ENCODE data around the gene ARL4D. TPM values are rescaled to one million over a fixed set of nuclear protein-coding genes. Genes with fewer than 3 reads are reported as not detected.

Gene ARL4D
- total RNA-seq, 1 donor from 2014 or later, result 35.6 TPM

DNA sequence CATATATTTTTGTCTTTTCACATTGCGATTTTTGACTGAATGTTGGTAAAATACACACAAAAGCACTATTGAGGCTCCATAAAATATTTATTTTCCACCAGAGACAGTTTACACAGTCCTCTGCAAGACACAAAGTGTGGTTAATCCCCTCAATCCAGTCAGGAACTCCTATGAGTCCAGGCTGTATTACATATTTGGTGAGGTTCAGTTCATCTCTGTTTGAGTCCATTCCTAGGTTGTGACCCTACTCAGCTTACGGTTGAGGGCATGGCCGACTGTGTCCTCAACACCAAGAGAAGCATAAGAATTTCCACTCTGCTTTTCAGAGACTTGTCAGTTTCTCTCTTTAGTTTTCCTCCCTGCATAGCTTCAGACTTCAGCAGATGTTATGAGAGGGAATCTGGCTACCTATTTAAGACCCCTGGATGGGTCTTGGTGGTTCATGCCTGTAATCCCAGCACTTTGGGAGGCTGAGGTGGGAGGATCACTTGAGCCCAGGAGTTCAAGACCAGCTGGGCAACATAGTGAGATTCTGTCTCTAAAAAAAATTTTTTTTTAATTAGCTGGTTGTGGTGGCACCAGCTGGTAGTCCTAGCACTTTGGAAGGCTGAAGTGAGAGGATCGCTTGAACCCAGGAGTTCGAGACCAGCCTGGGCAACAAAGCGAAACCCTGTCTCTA, 25.1 kb downstream of the ARL4D start:
- H3K4me3 ChIP-seq, result no peak overlapping the region
- H3K9me3 ChIP-seq, result no peaks in the 10 kb centered on the region
- intact Hi-C loops (cut with DNase I), result no loop called here
- H3K27ac ChIP-seq, result no peak overlapping the region
- H3K27me3 ChIP-seq, result no peaks in the 10 kb centered on the region
- H3K36me3 ChIP-seq, result no peaks in the 10 kb centered on the region
- TF ChIP-seq, protein P1, sequence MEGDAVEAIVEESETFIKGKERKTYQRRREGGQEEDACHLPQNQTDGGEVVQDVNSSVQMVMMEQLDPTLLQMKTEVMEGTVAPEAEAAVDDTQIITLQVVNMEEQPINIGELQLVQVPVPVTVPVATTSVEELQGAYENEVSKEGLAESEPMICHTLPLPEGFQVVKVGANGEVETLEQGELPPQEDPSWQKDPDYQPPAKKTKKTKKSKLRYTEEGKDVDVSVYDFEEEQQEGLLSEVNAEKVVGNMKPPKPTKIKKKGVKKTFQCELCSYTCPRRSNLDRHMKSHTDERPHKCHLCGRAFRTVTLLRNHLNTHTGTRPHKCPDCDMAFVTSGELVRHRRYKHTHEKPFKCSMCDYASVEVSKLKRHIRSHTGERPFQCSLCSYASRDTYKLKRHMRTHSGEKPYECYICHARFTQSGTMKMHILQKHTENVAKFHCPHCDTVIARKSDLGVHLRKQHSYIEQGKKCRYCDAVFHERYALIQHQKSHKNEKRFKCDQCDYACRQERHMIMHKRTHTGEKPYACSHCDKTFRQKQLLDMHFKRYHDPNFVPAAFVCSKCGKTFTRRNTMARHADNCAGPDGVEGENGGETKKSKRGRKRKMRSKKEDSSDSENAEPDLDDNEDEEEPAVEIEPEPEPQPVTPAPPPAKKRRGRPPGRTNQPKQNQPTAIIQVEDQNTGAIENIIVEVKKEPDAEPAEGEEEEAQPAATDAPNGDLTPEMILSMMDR (IDR thresholded peaks at IDR 0.05), result no peak
- TF ChIP-seq POLR2AphosphoS5 (IDR thresholded peaks at IDR 0.05; ENCODE audit: insufficient read depth in 1 of 2, low read depth in 1 of 2) (no peak), POLR2A (IDR thresholded peaks at IDR 0.05) (no peak)
- no peak for DNase-seq (ENCODE audit: extremely low spot score in 2 of 2)
- peaks cover 12% of the 10 kb centered on the region for H3K4me1 ChIP-seq

DNA sequence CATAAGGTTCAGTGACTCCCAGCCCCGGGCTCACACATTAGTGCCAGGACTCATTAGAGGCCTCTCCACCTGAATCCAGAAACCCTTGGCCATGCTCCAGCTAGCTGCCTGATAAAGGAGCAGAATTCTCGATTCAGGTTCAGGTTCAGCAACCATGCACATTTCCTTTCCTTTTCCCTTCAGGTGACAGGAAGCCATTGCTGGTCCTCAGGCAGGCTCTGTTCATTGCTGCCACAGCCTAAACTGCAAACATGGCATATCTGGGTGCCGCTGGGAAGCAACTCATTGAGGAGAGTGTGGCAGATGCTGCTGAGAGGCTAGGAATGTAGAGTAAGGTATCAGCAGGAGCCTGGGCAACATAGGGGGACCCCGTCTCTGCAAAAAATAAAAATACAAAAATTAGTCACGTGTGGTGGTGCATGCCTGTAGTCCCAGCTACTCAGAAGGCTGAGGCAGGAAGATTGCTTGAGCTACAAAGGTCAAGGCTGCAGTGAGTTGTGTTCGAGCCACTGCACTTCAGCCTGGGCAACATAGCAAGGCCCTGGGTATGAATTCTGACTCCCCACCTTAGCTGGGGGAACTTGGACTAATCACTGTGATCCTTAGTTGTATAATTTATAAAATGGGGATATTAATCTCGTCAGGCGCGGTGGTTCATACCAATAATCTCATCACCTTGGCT, 28.7 kb downstream of the ARL4D start:
- H3K36me3 ChIP-seq, result no peaks in the 10 kb centered on the region
- intact Hi-C loops (cut with DNase I), result no loop called here
- H3K9me3 ChIP-seq, result no peaks in the 10 kb centered on the region
- H3K4me1 ChIP-seq, result peaks cover 25% of the 10 kb centered on the region
- H3K27ac ChIP-seq, result no peak overlapping the region
- H3K27me3 ChIP-seq, result no peaks in the 10 kb centered on the region
- no peak overlapping the region for H3K4me3 ChIP-seq
- DNase-seq (ENCODE audit: extremely low spot score in 2 of 2), result no peak
- no peak for TF ChIP-seq POLR2A (IDR thresholded peaks at IDR 0.05)
- TF ChIP-seq POLR2AphosphoS5 (IDR thresholded peaks at IDR 0.05; ENCODE audit: insufficient read depth in 1 of 2, low read depth in 1 of 2), result no peak
- TF ChIP-seq, protein P1 (IDR thresholded peaks at IDR 0.05), result no peak

DNA sequence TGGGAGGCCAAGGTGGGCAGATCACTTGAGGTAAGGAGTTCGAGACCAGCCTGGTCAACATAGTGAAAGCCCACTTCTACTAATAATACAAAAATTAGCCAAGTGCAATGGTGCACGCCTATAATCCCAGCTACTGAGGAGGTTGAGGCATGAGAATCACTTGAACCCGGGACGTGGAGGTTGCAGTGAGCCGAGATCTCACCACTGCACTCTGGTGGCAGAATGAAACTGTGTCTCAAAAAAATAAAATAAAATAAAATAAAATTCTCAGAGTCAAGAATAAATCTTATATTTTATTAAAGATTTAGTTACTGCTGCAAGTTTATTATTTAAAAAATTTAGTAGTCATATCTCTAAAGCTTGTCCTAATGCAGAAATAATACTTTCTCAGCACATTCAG, 29.7 kb downstream of the ARL4D start:
- Histone ChIP-seq H3K27me3 (no peaks in the 10 kb centered on the region), H3K36me3 (no peaks in the 10 kb centered on the region), H3K4me3 (no peak overlapping the region), H3K27ac (no peak overlapping the region), H3K4me1 (peaks cover 29% of the 10 kb centered on the region), H3K9me3 (no peaks in the 10 kb centered on the region)
- TF ChIP-seq, protein P1 (IDR thresholded peaks at IDR 0.05), result no peak
- TF ChIP-seq POLR2AphosphoS5 (IDR thresholded peaks at IDR 0.05; ENCODE audit: insufficient read depth in 1 of 2, low read depth in 1 of 2) (no peak), POLR2A (IDR thresholded peaks at IDR 0.05) (no peak)
- DNase-seq (ENCODE audit: extremely low spot score in 2 of 2), result no peak
- intact Hi-C loops (cut with DNase I), result no loop called here

DNA sequence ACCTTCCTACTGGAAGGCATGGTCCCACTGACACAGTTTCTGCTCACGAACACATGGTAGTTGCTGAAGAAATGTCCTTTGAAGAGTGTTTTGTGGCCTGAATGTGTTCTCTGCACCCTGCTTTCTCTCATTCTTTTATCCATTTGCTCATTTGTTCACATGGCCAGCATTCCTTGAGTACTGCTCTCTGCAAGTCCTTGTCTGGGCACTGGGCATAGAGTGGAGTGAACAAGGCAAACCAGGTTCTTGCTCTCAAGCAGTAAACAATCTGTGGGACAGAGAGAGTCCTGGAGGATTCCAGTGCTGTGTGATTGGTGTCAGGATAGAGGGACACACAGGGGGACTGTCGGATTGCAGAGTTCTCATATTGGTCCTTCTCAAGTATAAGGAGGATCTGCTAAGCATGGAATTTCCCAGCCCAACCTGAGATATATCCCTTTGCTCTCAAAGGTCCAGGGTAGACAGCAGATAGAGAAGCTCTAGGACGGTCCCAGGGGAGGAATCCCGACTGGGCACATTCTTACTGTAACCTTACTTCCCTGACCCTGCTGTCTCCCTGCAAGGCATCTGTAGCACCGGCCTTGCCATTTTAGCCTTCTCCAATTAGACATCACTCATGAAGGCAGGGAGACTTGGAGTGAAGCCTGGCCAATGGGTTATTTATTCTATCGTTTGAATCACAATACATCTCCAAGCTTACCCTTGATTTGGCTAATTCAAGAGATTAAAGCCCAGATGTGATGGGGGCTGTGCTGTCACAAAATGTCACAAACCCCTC, 32.3 kb downstream of the ARL4D start:
- no peaks in the 10 kb centered on the region for H3K36me3 ChIP-seq
- no peak overlapping the region for H3K27ac ChIP-seq
- no peaks in the 10 kb centered on the region for H3K9me3 ChIP-seq
- DNase-seq (ENCODE audit: extremely low spot score in 2 of 2), result no peak
- TF ChIP-seq, protein P1 (IDR thresholded peaks at IDR 0.05), result no peak
- TF ChIP-seq POLR2A (IDR thresholded peaks at IDR 0.05) (no peak), POLR2AphosphoS5 (IDR thresholded peaks at IDR 0.05; ENCODE audit: insufficient read depth in 1 of 2, low read depth in 1 of 2) (no peak)
- intact Hi-C loops (cut with DNase I), result no loop called here
- no peaks in the 10 kb centered on the region for H3K27me3 ChIP-seq
- peaks cover 29% of the 10 kb centered on the region for H3K4me1 ChIP-seq
- no peak overlapping the region for H3K4me3 ChIP-seq
